Measurements from ENCODE around the gene B3GNT2.
"Not testable (repeated sequence)": the region's sequence is repeated elsewhere in the genome, so short reads cannot be mapped to it uniquely, and the experiment has no call there.

Gene B3GNT2, protein sequence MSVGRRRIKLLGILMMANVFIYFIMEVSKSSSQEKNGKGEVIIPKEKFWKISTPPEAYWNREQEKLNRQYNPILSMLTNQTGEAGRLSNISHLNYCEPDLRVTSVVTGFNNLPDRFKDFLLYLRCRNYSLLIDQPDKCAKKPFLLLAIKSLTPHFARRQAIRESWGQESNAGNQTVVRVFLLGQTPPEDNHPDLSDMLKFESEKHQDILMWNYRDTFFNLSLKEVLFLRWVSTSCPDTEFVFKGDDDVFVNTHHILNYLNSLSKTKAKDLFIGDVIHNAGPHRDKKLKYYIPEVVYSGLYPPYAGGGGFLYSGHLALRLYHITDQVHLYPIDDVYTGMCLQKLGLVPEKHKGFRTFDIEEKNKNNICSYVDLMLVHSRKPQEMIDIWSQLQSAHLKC

DNA sequence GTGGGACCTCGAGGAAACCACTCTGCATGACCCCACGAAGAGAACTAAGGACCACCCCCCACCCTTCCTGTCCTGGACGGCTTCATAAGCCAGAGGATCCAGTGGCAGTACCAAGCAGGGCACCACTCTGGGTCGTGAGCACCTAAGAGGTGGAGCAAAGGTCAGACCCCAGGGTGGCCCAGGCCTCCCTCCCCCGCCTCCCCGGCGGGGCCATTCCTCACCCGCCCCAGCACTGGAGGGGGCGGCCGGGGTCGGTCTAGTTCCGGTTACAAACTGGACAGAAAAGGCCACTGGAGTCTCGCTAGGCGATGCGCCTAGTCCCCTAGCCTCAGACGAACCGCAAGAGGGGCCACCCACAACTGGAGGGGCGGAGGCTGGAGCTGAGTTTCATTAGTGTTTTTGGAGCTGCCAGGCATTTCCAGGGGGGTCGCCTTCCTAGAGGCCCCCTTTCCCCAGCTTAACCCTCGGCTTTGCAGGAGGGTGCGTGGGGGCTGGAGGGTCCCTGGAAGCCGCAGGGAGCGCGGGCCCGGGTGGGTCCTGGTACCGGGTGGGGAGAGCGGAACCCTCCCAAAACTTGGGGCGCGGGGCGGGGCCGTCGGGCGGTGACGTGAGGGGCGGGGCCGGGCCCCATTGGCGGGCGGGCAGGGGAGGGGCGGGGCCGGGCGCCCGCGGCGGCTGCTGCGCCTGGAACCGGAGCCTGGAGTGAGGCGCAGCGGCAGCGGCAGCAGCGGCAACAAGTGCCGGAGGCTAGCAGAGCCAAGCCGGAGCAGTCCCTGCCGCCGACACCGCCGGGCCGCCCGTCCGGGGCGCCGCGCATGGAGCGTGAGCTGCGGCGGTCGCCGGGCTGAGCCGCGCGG is at the start of gene B3GNT2:
Gene B3GNT2, plus strand, starts transcription at position 695 of the 857 bp plus-strand sequence. CDS start 26,106 bp downstream, outside the sequence.
- no peak for DNase-seq

DNA sequence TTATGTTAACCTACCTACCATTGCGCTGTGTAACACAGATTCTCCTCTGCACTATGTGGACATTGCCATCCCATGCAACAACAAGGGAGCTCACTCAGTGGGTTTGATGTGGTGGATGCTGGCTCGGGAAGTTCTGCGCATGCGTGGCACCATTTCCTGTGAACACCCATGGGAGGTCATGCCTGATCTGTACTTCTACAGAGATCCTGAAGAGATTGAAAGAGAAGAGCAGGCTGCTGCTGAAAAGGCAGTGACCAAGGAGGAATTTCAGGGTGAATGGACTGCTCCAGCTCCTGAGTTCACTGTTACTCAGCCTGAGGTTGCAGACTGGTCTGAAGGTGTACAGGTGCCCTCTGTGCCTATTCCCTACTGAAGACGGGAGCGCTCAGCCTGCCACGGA is 49.1 kb upstream of the B3GNT2 start:
- not testable (repeated sequence) for DNase-seq

DNA sequence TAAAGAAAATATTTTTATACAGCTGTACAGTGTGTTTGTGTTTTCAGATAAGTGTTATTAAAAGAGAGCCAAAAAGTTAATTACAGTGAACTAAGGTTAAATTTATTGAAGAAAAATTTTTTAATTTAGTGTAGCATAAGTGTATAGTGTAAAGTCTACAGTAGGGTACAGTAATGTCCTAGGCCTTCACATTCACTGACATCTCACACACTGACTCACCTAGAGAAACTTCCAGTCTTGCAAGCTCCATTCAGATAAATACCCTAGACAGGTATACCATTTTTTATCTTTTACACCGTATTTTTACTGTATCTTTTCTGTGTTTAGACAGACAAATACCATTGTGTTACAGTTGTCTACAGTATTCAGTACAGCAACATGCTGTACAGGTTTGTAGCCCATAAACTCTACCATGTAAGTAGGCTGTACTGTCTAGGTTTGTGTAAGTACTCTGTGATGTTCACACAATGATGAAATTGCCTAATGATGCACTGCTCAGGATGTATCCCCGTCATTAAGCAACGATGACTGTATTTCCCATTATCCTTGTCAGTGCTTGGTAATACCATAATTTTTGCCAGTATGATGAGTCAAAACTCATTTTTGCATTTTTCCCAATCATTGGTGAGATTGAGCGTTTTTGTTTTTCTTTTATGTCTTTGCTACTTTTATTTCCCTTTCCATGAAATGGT is 48.2 kb upstream of the B3GNT2 start:
- no peak for DNase-seq

- DNase-seq = no peak
Measured at GRCh38 chr2:62149708-62150107, 46.2 kb upstream of the B3GNT2 start.

DNA sequence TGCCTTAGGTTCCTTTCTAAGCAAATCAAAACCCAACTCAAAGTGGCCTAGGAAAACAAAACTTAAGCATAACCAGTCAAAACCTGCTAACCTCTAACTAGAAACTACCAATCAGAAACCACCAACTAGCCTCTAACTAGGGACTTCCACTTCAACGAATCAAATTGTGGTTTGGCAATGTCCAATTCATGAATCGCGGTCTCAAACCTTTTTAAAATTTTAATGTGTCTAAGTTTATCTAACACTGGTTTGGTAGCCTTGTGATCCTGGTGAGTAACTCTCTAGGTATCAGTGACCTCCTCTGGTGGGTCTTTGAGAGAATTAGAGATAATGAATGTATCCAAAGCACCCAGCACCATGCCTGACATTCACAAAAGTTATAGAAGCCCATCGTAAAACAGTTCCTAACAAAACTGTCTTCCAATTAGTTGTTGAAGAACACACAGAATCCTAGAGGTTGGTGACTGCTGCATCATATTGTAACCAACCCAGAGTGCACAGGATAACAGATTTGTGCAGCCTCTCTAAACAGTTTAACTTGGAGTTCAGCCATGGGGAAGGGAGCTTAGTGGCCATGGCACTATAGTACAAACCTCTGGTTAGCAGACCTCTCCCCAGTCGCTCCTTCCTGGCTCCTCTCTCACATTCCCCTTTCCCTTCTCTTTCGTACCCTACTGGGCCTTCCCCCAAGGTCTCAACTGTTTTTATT is 45.2 kb upstream of the B3GNT2 start:
- no peak for DNase-seq

DNA sequence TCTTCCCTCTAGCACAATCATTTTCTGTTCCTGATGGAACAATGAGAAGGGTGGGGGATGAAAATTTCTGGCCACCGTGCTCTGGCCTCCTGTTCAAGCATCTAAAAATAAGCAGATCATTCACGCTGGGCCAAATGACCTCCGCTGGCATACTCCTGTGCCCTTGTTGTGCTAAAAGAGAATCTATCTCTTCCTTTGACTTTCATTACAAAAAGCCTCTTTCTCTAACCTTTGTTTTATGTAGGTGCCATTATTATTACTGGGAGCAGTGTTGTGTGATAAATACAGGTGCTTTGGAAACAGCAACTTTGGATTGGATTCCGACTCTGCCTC is 44.6 kb upstream of the B3GNT2 start:
- DNase-seq = no peak

DNA sequence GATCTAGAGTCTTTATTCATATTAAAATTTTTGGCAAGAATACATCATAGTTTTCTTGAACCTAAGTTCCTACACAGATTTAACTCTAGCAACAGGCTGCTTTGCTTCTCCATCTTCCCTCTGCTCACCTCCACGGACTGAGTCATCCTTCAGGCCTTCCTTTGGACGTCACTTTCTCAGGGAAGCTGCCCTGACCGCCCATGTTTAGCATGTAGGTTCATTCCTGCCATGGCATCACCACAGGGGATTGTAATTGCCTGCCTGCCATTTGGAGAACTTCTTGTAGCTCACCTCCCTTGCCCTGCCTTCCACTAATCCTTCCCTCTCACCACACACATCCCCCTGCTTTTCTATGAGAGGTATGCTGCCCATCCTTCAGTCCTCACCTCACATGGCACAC is 43.9 kb upstream of the B3GNT2 start:
- no peak for DNase-seq

DNA sequence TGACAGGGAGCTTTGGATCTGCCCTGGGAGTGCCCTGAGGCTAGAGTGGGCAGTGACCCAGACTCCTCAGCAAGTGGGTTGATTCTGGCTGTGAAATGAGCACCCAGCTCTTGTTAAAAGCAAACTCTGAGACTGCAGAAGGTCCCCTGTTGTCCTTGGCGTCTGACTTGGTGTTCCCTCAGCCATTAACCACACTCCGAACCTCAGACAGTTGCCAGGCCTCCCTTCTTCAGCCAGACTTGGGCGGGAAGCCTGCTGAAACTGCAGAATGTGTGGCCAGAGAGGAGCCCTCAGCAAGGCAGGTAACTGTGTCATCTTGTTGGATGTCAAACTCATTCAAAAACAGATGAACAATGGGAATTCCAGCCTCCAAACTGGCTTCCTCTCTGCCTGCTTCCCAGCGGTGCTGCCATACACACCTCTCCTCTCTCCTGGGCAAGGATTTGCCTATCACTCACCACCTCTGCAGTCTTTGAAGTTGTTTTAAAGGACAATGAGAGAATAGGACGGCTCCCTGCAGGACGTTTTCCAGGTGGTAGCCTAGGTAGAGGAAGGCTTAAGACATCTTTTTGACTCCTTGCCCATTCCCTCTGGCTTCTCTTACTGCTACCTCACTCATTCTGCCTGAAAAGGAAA is 38.9 kb upstream of the B3GNT2 start:
- DNase-seq = no peak

- no peak for DNase-seq
Measured at GRCh38 chr2:62158444-62159121, 37.3 kb upstream of the B3GNT2 start.

DNA sequence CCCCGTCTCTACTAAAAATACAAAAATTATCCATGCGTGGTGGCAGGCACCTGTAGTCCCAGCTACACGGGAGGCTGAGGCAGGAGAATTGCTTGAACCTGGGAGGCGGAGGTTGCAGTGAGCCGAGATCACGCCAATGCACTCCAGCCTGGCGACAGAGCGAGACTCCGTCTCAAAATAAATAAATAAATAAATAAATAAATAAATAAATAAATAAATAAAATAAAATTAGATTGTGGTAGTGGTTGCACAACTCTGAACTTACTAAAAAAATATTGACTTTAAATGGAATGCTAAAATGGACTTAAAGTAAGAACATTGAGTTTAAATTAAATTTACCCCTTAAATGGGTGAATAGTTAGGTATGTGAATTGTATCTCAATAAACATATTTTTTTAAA is 35.2 kb upstream of the B3GNT2 start:
- not testable (repeated sequence) for DNase-seq

- DNase-seq = no peak
Measured at GRCh38 chr2:62163106-62163831, 32.6 kb upstream of the B3GNT2 start.

- no peak for DNase-seq
Measured at GRCh38 chr2:62163834-62164233, 32.1 kb upstream of the B3GNT2 start.

DNA sequence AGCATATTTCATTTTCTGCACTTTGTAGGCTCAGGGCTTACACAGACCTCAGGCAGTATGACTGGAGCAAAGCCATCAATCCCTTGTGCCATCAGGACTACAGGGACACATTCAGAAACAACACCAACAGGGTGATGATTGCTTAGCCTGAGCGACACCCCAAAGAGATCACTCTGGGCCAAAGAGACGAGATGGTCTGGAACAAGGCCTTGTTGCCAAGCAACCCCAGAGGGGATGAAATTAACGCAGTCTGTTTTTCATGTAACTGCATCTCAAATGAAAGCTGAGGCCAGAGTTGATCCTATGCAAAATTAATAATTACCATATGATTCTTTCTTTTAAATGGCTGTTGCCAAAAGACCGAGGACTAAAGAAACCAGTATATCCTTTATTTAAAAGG is 20.2 kb upstream of the B3GNT2 start:
- no peak for DNase-seq

DNA sequence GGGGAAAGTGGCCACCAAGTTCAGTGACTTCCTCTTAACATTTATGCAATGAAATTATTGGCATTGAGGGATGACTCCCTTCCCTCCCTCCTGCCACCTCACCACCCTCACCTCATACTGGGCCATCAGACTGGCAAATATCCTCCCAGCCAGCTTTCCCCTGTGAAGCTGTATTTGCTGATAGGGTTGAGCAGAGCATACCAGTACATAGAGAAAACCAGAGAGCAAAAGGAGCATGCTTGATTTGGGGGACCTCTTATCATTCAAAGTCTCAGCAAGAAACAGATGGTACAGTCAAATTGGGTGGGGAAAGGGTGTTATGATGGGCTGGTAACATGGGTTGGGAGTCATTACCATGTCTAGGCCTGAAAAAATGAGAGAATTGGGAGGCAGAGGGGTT is 19.1 kb upstream of the B3GNT2 start:
- no peak for DNase-seq

- DNase-seq = no peak
Measured at GRCh38 chr2:62177392-62178049, 18.4 kb upstream of the B3GNT2 start.

GRCh38 chr2:62178741-62179271 is 17.1 kb upstream of the B3GNT2 start:
- no peak for DNase-seq

GRCh38 chr2:62180975-62181374 is 14.9 kb upstream of the B3GNT2 start:
- no peak for DNase-seq

- no peak for DNase-seq
Measured at GRCh38 chr2:62181843-62182242, 14.1 kb upstream of the B3GNT2 start.

DNA sequence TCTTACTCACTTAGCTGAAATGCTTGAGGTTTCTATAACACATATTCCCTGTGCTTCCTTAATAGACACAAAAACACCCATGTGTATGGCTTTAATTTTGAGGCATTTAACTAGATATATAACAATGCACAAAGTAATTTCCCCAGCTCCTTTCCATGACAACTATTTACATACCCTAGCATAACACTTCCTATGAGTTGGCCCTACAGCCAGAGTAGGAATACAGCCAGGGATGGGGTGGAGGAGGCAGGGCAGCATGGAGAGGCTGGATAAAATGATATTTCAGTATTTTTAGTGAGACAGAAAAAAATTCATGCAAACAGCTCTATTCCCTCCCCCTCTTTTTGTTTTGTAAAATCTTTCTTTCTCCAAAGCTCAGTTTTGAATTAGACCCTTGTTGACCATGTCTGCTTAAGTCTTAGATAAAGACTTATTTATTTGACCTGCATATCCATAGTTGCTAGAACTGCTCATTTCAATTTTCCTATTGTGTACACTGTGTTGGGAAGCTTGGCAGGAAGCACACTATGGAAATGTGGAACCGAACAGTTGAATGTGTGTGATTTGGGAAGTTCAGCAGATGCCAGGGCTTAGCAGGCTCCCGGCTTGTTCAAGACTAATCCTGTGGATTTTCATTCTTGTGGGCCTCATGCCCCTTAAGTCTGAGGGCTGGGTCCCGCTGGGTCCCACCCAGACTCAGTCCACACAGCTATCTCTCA is 11.2 kb upstream of the B3GNT2 start:
- DNase-seq = no peak
